Measurements from ENCODE around the gene TLCD2. TPM values are rescaled to one million over a fixed set of nuclear protein-coding genes. Genes with fewer than 3 reads are reported as not detected.
A peak's percentile ranks its signal among the peaks of the same experiment; 100 is the strongest.

Gene TLCD2
- total RNA-seq, 6 experiments from 2014 or later, result 2.5 to 17.7 (median 3.7) TPM

MicroRNAs within 50 kb of the gene (microRNA counts, 767-probe panel; counts per million panel counts)
- microRNA hsa-miR-22-3p, result 8,167 counts per million, percentile 32 among the panel's probes with 10 or more counts

Other genes with a start within 250 kb of the TLCD2 start
- gene MYO1C, start 217.7 kb downstream of the TLCD2 start, total RNA-seq, result 10 to 100 TPM; 56.6 to 94.7 (median 68.3) TPM
- 10 to 100 TPM; 12.7 to 22.6 (median 18.2) TPM for gene INPP5K, start 193.8 kb downstream of the TLCD2 start, total RNA-seq
- 10 to 100 TPM; 24.0 to 43.4 (median 29.8) TPM for gene PITPNA, start 147.6 kb downstream of the TLCD2 start, total RNA-seq
- 1 to 10 TPM; 1.4 to 8.9 (median 5.1) TPM for gene SLC43A2, start 81.5 kb downstream of the TLCD2 start, total RNA-seq
- 10 to 100 TPM in 2 of 6 experiments, 1 to 10 TPM in 4; 6.9 to 16.9 (median 8.4) TPM for gene SCARF1, start 64.6 kb downstream of the TLCD2 start, total RNA-seq
- gene RILP, start 60.5 kb downstream of the TLCD2 start, total RNA-seq, result 10 to 100 TPM; 14.6 to 47.3 (median 23.9) TPM
- 100 to 1,000 TPM in 3 of 6 experiments, 10 to 100 TPM in 3; 79.3 to 116 (median 102) TPM for gene PRPF8, start 25.5 kb downstream of the TLCD2 start, total RNA-seq
- 10 to 100 TPM; 23.0 to 27.2 (median 23.9) TPM for gene WDR81, start 14.3 kb upstream of the TLCD2 start, total RNA-seq
- 1,000 to 10,000 TPM; 1,040 to 1,391 (median 1,137) TPM for gene SERPINF2, start 32.5 kb upstream of the TLCD2 start, total RNA-seq
- gene SERPINF1, start 51.7 kb upstream of the TLCD2 start, total RNA-seq, result 1,000 to 10,000 TPM in 2 of 6 experiments, 100 to 1,000 TPM in 4; 621 to 1,110 (median 800) TPM
- 1 to 10 TPM; 4.6 to 6.7 (median 6.0) TPM for gene SMYD4, start 119.5 kb upstream of the TLCD2 start, total RNA-seq
- gene RPA1, start 119.6 kb upstream of the TLCD2 start, total RNA-seq, result 10 to 100 TPM; 10.9 to 35.5 (median 29.2) TPM